NCI-H1436 (cell line): ENCODE results near the gene CEP76.

Experiments
- DNase-seq: peaks from one replicate; lab custom pipeline; 2025; lab: John Stamatoyannopoulos, UW

CEP76 gene, protein sequence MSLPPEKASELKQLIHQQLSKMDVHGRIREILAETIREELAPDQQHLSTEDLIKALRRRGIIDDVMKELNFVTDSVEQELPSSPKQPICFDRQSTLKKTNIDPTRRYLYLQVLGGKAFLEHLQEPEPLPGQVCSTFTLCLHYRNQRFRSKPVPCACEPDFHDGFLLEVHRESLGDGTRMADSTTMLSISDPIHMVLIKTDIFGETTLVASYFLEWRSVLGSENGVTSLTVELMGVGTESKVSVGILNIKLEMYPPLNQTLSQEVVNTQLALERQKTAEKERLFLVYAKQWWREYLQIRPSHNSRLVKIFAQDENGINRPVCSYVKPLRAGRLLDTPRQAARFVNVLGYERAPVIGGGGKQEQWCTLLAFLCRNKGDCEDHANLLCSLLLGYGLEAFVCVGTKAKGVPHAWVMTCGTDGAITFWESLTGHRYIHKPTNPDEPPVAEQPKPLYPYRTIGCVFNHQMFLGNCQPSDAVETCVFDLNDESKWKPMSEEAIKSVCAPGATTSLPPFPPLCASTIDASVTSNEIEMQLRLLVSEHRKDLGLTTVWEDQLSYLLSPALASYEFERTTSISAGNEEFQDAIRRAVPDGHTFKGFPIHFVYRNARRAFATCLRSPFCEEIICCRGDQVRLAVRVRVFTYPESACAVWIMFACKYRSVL

DNA sequence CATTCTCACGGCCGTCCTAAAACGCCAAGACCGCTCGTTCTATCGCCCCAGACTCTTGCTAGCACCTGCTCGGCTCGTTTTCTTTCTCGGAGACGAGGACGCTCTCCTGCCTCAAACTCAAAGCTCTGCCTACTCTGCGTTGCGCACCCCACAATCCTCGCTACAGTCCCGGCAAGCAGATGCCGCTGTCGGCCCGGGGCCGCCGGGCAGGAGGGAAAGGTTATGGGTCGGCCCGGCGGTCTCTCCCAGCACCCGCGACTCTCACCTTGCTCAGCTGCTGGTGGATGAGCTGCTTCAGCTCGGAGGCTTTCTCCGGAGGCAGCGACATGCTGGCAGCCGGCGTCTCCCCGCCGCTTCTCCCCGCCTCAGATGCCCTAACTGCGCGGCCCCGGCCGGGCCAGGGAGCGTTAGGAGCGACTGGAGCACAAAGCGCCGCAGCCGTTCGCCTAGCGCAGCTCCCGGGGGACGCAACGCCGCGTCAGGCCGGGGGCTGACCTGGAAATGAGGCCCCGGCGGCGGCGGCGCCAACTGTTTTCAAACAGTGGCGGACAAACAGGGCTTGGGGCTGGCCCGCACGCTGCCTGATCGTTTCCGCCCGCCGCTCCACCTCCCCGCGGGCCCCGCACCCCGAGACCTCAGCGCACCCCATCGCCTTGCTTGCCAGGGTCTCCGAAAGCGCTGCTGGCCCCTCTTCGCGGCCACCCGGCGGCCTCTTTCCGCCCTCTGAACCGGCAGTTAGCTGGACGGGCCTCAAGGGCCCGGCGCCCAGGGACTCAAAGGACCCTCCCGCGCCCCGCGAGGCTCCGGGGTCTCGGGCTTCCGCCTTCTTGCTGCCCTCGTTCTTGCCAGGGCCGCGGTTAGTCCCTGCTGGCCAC is at the start of gene CEP76, which contains the start of gene PSMG2:
CEP76 (minus strand) TSS at position 503 of the 875 bp plus-strand sequence; CDS start at position 328, 175 bp downstream.
PSMG2 (plus strand) TSS at position 822 of the 875 bp plus-strand sequence. CDS start 66 bp downstream, outside the sequence.
- peak; percentile 87 for DNase-seq

DNA sequence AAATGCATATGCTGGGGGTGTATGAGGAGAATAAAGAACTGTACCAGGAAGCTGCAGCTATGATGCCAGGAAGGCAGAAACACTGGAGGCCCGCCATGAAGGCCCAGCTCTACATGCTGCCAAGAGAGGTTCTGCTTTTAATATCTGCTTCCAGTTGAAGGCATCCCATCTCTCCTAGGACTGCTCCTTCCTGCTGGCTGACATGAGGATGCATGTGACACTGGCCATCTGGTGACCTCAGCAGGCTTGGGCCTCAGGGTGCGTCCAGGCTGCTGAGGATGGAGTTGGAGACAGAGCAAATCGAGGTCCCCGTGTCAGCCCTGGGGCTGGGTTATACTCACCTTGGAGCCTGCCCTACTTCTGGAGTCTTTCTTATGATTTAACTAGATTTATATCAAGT is 49.4 kb upstream of the CEP76 start:
- no peak for DNase-seq

DNA sequence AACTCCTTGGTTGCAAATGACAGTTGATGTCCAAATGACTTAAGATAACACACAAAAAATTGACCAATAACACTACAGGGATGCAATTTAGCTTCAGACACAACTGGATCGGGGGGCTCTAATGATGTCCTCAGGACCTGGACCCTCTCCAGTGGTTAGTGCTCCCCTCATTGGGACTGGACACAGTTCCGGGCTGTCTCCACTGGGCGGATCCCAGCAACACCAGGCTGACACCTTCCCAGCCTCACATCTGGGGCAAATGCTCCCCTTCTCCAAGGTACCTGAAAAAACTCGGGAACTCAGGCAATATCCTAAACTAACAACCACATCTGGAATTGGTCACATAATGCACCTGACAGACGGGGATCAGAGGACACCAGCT is 49.0 kb upstream of the CEP76 start:
- DNase-seq = no peak

DNA sequence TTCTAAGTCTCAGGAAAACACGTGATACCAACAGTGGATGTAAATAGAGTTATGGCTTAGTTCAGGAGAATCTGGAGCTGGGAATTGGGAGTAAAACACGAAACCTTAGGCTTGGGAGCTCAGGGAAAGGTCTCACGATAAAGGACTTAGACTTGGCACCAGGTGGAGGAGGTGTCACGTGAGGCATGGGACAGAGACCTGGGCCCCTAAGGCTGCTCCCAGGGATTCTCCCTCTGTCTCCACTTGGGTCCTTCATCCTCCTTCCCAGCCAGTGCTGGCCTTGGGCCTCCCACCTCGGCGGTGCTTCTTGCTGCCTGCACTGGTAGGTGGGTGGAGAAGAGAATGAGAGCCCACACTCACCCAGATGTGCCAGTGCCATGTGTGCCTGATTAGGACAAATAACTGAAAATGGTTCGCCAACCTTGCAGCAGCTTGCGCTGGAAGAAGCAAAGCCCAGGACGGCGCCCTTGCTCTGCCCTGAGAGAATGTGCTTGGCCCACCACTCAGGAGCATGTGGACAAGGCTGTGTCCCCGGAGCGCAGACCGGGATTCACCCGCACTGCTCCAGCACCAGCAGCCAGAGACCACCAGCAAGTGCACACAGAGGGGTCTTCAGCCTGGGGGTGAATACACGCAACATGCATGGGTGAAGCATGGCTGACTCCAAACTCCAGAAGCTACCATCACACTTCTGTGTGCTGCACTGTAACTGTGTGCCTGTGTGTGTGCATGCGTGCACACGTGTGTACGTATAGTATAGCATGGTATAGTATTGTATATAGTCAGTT is 48.4 kb upstream of the CEP76 start:
- DNase-seq = no peak

DNA sequence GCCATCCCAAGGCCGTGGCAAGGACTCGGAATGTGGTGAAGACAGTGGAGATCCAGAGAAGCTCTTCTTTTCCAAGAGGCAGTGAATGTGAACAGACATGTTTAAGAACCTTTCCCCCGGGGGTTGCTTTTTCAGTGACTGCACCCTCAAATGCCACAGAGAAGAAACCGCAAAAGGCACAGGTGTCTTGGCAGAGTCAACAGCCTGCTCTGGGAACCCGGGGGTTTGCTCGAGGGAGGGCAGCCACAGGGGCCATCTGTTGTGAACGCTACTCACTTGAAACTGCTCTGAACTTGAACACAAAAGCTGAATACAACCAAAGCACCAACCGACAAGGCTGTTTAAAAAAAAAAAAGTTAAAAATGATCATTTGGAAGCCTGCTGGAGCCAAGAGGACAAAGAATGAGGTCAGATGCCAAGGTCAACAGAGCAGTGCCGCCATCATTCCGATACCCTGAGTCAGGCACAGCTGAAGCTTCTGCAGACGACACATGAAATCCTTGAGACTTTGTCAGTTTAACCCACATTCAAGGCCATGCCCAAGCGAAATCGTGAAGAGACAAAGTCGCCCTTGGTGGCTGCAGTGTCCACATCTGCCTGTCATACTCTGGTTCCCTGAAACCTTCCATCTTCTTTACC is 47.7 kb upstream of the CEP76 start:
- no peak for DNase-seq

DNA sequence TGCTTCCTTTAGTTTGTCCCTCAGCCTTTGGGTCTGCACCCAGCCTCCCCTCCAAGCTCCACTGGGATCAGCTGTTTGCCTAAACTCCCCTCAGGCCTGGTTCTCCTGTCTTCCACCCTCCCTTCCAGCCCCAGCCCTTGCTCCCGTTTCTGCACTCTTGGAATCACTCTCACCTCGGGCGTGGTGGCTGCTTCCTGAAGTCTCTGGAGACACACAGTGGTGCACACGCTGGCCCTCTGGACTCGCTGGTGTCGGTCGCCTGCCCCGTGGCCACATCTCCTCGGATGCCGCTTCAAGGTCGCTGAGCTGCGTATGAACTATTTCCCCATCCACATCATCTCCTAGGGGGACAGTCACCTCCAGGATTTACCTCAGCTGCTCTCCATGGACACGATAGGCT is 46.6 kb upstream of the CEP76 start:
- no peak for DNase-seq

DNA sequence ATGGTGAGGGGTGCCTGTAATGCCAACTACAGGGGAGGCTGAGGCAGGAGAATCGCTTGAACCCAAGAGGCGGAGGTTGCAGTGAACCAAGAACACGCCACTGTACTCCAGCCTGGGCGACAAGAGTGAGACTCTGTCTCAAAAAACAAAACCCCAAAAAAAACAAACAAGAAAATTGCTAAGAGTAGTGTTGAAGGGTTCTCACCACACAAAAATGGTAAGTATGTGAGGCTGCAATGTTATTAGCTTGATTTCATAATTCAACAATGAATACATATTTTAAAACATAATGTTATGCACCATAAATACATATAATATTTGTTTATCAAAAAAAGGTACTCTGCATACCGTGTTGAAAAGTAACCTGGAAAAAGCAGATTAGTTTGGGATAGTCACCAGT is 46.1 kb upstream of the CEP76 start:
- no peak for DNase-seq

DNA sequence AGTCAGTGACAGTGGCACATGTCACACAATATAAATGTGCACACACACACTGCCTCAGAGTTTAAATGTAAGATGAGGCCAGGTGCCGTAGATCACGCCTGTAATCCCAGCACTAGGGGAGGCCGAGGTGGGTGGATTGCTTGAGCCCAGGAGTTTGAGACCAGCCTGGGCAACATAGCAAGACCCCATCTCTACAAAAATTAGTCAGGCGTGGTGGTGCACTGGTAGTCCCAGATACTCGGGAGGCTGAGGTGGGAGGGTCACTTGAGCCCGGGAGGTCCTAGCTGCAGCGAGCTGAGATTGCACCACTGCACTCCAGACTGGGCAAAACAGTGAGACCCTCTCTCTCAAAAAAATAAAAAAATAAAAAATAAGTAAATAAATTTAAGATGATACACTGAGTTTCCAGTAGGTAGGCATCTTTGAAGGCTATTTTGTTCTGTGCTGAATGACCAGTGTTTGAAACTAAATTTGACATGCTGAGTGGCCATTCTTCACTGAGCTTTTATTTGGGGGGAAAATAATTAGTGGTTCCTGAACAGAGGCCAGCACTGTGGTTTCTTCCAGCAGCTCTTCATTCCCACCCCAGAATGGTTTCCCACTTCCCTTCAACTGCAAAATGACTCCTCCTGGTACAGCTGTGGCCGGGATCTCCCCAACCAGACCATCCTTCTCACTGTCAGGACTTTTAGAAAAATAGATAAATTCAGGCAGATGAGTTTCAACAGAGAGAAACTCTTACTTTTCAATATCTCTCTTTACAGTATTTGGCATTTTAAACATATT is 45.2 kb upstream of the CEP76 start:
- no peak for DNase-seq

DNA sequence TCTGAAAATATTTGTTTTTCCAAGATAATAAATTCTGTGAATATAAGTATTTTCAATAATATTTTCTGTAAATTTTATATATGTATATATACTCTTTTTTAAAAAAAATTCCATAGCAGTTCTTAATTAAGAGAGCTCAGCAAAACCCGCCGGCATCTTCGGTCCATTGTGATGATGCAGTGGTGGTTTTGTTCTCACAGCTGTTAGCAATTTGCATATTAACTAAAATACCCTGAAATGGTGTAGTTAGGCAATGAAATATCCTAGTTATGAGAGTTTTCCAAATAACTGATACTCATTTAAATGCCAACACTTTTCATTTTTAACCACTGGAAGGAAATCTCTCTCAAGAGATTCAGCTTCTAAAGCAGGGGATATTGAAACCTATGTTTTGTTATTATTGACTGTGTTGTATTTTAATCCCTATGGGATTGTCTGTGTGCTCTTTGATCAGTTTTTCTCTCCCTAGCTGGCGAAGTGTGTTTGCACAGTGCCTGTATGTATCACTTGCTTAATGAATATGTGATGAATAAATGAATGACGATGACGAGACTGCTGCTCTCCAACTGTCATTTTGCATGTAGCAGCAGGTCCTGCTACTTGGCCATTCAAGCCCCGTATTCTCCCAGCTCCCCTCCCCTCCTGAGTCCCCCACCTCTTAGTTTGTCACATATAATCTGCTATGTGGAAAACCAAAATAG is 42.7 kb upstream of the CEP76 start:
- peak; percentile 28 for DNase-seq

DNA sequence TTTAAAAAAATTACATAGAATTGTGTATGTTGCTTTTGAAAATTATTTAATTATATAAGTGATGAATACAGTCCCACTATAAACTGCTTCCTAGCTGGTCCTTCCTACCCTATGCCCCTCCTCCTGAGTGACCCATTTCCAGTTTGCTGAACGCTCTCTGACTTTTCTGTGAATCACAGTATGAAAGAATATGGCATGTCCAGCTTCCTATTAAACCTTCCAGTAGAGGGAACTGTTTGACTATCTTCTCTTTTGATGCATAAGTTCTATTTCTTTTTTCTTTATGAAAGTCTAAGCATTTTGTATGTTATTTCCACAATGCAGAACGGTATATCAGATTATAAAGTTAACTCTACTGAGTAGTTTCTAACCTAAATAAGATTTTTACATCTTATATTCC is 41.6 kb upstream of the CEP76 start:
- peak; percentile 27 for DNase-seq

DNA sequence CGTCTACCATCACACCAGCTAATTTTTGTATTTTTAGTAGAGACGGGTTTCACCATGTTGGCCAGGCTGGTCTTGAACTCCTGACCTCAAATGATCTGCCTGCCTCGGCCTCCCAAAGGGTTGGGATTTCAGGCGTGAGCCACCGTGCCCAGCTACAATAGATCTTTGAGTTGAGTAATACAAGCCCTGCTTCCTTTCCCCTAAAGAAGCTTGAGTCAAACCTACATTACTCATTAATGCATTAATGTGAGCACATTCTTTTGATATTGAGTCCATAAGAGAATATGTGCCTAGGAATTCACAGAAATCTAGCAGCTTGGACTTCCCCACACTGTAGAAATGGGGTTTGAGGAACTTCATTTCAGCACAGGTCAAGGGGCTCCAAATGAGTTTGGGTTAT is 39.9 kb upstream of the CEP76 start:
- no peak for DNase-seq

DNA sequence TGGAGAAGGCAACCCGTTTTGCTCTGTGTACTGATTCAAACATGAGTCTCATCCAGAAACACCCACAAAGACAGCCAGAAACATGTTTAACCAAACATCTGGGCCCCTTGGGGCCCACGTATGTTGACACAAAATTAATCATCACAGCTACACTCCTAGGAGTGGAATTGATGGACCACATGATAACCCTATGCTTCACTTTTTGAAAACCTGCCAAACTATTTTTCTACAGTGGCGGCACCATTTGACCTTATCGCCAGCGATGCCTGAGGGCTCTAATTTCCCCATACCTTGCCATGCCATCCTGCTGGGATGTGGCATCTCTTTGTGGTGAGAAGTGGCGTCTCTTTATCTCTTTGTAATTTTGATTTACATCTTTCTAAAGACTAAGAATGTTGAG is 38.8 kb upstream of the CEP76 start:
- peak; percentile 8 for DNase-seq

DNA sequence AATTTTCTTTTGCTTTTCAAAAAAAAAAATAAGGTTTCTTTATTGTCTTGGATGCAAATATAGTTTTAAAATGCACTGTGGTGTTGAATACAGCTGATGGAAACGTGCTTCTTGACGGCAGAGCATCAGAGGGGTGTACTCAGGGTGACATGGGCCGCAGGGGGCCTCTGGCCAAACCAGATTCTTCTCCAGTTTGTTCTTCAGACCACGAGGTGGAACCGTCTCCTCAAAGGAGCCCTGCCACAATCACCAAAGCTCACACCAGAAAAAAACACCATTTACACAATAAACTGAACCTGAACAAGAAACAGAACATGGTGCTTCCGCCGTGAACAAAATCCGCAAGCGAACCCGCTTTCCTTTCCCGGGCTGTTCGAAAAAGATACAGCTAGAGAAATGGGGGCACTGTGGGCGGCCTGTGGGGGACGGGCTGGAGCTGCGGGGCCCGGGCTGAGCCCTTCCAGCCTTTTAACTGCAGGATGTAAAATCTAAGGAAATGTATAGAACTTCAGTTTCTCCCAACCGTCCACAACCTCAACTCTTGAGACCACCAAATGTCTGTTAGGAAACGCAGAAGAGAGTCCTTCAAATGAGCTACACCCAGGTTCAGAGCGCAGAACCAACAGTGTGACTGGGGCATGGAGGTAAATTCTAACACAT is 34.9 kb upstream of the CEP76 start:
- DNase-seq = no peak

DNA sequence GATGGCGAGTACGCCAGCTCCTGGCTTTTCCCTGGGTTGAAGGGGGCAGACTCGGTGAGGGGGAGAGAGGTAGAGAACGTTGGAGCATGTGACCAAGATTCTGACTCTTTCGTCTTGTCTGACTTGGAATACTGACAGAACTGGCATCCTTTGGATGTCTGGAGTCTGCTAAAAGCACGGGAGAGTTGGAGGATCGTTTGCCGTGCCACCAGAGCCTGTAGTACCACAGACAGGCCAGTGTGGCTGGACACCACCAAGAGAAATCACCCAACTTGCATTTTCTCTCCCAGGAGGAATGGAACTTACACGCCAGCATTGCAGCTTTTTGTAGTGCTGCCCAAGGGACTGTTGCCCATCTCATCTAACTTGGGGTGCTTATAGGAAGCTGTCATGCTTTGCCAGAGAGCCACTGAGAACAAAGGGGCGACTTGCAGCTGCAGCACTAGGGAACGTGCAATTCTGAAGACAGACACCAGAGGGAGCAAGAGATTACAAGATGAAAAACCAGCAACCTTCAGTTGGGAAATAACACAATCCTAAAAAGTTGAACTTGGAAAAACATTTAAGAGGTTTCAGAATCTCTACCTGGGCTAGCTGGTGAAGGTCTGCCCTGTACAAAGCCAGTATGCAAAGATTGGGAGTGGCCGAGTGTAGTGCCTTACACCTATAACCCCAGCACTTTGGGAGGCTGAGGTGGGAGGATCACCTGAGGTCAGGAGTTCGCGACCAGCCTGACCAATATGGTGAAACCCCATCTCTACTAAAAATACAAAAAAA is 24.4 kb upstream of the CEP76 start:
- DNase-seq = peak; percentile 53

DNA sequence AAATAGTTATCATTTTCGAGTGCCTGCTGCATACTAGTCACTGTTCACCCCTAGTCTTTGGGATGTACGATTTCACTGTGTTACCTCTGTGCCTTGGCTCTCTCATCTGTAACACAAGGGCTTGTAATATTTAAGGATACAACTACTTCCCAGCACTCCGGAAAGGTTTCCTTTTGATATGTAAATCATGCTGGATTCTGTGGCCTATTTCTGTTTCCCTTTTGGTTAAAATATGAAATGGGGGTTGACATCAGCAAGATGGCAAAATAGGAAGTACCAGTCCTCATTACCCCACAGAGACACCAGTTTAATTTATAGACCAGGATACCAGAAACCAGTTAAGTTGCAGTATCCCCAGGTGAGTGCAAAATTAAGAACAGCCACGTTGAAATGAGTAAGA is 23.8 kb upstream of the CEP76 start:
- DNase-seq = no peak

DNA sequence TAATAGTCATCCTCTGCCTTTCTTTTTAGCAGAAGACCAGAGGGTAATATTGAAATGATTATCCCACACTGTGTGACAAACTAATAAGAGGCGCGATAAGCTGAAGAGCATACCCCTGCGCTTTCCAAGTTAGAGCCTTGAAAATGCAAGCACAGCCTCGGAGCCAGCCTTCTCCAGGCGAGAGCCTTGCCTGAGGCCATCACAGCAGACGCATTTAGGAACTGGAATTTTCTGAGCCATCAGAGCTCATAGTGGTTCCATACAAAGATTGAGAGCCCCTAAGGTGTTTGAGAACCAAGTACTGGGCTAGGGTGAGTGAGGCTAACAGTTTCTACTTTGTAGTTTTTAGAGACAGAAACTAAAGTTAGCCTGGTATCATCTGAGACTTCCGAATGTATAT is 20.2 kb upstream of the CEP76 start:
- no peak for DNase-seq

DNA sequence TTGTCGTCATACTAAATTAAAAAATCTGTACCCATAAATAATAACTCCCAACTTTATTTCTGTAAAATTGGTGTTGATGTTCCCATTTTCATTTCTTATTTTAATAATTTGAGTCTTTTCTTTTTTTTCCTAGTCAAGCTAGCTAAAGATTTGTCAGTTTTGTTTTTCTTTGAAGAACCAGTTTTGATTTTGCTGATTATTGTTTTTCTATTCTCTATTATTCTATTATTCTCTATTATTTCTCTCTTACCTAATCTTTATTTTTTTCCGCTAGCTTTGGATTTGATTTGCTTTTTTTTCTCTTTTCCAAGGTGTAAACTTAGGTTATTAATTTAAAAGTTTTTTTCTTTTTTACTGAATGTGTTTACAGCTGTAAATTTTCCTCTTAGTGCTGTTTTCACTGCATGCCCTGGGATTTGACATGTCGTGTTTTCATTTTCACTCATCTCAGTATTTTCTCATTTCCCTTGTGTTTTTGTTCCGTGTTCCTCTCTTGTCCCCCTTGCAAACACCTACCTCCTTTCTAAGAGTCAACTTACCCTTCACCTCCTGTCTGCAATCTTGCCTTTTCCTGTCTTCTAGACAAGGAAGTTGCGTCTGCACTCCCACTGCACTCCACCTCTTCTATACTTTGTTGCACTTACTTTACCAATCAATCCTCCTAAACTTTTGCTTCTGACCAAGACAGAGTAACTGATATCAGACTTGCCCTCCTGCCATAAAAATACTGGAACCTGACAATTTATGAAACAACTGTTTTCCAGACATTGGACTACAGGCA is 19.2 kb upstream of the CEP76 start:
- no peak for DNase-seq

DNA sequence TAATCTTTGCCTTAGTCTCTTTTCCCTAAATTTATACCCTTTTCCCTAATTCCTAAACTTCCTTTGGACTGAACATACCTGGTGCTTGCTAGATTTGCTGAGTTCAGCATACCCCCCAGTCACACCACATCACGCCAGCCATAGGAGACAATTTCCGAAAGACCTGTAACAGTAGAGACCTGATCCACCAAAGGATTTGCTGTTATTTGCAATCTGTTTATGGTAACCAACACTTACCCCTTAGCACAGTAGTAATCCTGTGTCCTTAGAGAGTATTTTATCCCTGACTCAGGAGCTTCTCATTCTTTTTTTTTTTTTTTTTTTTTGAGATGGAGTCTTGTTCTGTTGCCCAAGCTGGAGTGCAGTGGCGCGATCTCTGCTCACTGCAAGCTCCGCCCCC is 8.9 kb upstream of the CEP76 start:
- no peak for DNase-seq
